Ovary (tissue), 3 donors: ENCODE data around the gene CIAO3.

Experiments used
- CTCF ChIP-seq, 3 donors: fragments of 450-650 bp in 2 of 3; fragments of 200-600 bp in 1 of 3; IDR thresholded peaks; one replicate each; pipeline versions ENCODE4 v1.5.1 to v1.8.0; 2016 to 2022; ENCODE audit warnings: antibody characterized with exemption in 3 of 3, mild to moderate bottlenecking in 1 of 3
- EP300 ChIP-seq: sonication (generic); formaldehyde crosslinking; IDR thresholded peaks from one replicate; pipeline ENCODE4 v1.6.1; 2017; ENCODE audit warnings: antibody characterized with exemption
- donor health status: DM: no; HTN: no; CAD: no.

- TF ChIP-seq CTCF (IDR thresholded peaks at IDR 0.05) (no peak), EP300 (no peak)
Observed at GRCh38 chr16:788399-789126, 47.8 kb upstream of the CIAO3 start, which contains the start of gene CHTF18.
